Panc1 (cell line): ENCODE data around the gene FSTL1. TPM values are rescaled to one million over a fixed set of nuclear protein-coding genes. Genes with fewer than 3 reads are reported as not detected.

ENCODE experiments used
- ATAC-seq: fragments of 200-7000 bp; cut with Tn5 transposase; 2 replicates; pipeline ENCODE4 v1.9.1; 2020; ENCODE audit warnings: mild to moderate bottlenecking, moderate library complexity
- BruUV-seq: library from RNA; stranded (reverse); fragments of 400-500 nt; replicated peaks from 2 replicates; lab custom pipeline; 2021; lab: Mats Ljungman, UMichigan
- CTCF ChIA-PET: fragments of 300-600 bp; sonication (Branson Sonifier 250); formaldehyde crosslinking; loops from one replicate; lab custom pipeline; 2022; ENCODE audit warnings: antibody characterized with exemption; lab: Charles Lee
- POLR2A ChIA-PET: fragments of 300-600 bp; sonication (Branson Sonifier 250); formaldehyde crosslinking; loops from one replicate; lab custom pipeline; 2022; ENCODE audit warnings: antibody characterized with exemption; lab: Charles Lee
- DNase-seq: peaks from one replicate; pipeline ENCODE4 v3.0.0-alpha.2; 2010; ENCODE audit warnings: low read depth, low spot score
- H3K27ac ChIP-seq: 2 replicates; pipeline ENCODE4 v1.5.1; 2011; ENCODE audit warnings: mild to moderate bottlenecking, low read length, inconsistent platforms
- H3K27me3 ChIP-seq: fragments of 200-500 bp; sonication (Bioruptor generic); 2 replicates; pipeline ENCODE4 v1.6.0; 2014; ENCODE audit warnings: low read length, inconsistent platforms; ENCODE audit not compliant: control insufficient read depth, insufficient read depth
- H3K36me3 ChIP-seq: fragments of 200-500 bp; sonication (Bioruptor generic); 2 replicates; pipeline ENCODE4 v1.5.1; 2014; ENCODE audit warnings: inconsistent platforms, mild to moderate bottlenecking, low read length, moderate library complexity; ENCODE audit not compliant: control insufficient read depth, insufficient read depth
- H3K4me1 ChIP-seq: 2 replicates; pipeline ENCODE4 v1.5.1; 2011; ENCODE audit warnings: inconsistent platforms, mild to moderate bottlenecking, low read length, moderate library complexity; ENCODE audit not compliant: control insufficient read depth, insufficient read depth
- H3K4me3 ChIP-seq, 2 experiments: 2 replicates each; pipeline ENCODE4 v1.5.1; 2011 to 2012; ENCODE audit warnings: low read depth in 2 of 2, low read length in 2 of 2, mild to moderate bottlenecking in 2 of 2, inconsistent platforms in 1 of 2, moderate library complexity in 1 of 2
- H3K9me3 ChIP-seq: fragments of 200-500 bp; sonication (Bioruptor generic); 2 replicates; pipeline ENCODE4 v1.5.1; 2014; ENCODE audit warnings: low read depth, mild to moderate bottlenecking, inconsistent platforms, low read length, moderate library complexity; ENCODE audit not compliant: control insufficient read depth, insufficient read depth
- CTCF ChIP-seq: fragments of 450-650 bp; IDR thresholded peaks from 2 replicates; pipeline ENCODE4 v1.5.1; 2017; ENCODE audit warnings: mild to moderate bottlenecking
- POLR2AphosphoS5 ChIP-seq: IDR thresholded peaks from 2 replicates; pipeline ENCODE4 v1.6.1; 2012; ENCODE audit warnings: mild to moderate bottlenecking, low read depth, low read length, moderate library complexity
- REST ChIP-seq, 2 experiments: IDR thresholded peaks; 2 replicates each; pipeline ENCODE4 v1.6.1; 2011 to 2012; ENCODE audit warnings: low read depth in 2 of 2, control low read depth in 1 of 2, low read length in 1 of 2, mild to moderate bottlenecking in 1 of 2, moderate library complexity in 1 of 2; ENCODE audit not compliant: insufficient read depth in 1 of 2
- SIN3A ChIP-seq: IDR thresholded peaks from 2 replicates; pipeline ENCODE4 v1.6.1; 2012; ENCODE audit warnings: low read depth, mild to moderate bottlenecking, low read length, moderate library complexity, borderline replicate concordance; ENCODE audit not compliant: insufficient read depth
- TCF7L2 ChIP-seq: IDR thresholded peaks from 2 replicates; pipeline ENCODE4 v1.6.1; 2011; ENCODE audit warnings: mild to moderate bottlenecking, low read depth, low read length, inconsistent platforms
- in situ Hi-C: cut with HindIII; loops from 2 replicates; pipeline ENCODE4 v1.10.0; 2016; ENCODE audit warnings: low sequenced_read_pairs, low pct_unique_long_range_greater_than_20kb
- intact Hi-C: fragments of 100-400 bp; cut with micrococcal nuclease; formaldehyde crosslinking; loops from one replicate; pipeline ENCODE4 v1.10.0; 2022; ENCODE audit not compliant: unreplicated experiment
- total RNA-seq: library from RNA; stranded (reverse); gene quantifications from one replicate; pipeline ENCODE4 v1.2.1, GENCODE V29; 2021; ENCODE audit not compliant: unreplicated experiment

Gene FSTL1
- total RNA-seq, 1 experiment from 2014 or later, result 9.2 TPM

- no peak for TF ChIP-seq SIN3A
- TF ChIP-seq CTCF, result no peak
- TF ChIP-seq POLR2AphosphoS5, result no peak
- no peak for TF ChIP-seq REST (IDR thresholded peaks at IDR 0.05; ENCODE audit: insufficient read depth in 1 of 2, low read depth in 2 of 2, low read length in 1 of 2)
- no peak for TF ChIP-seq TCF7L2
- POLR2A ChIA-PET, result no interaction called here
- CTCF ChIA-PET, result interaction anchor here (0.7 kb wide), 1 partner anchor 17 kb away, joined by 3 read pairs; no protein-coding TSS in a partner anchor
Observed at GRCh38 chr3:120425572-120426250, 25.1 kb downstream of the FSTL1 start.

GRCh38 chr3:120424976-120425570 is 25.7 kb downstream of the FSTL1 start:
- Histone ChIP-seq H3K4me1 (no peaks in the 10 kb centered on the region), H3K27ac (no peak overlapping the region), H3K36me3 (no peaks in the 10 kb centered on the region), H3K9me3 (no peaks in the 10 kb centered on the region), H3K27me3 (peaks cover 4% of the 10 kb centered on the region; the same call in 1 of the 2 replicates), H3K4me3 (no peak overlapping the region)
- DNase-seq (no peak), ATAC-seq (no peak)
- intact Hi-C loops (no loop called here), in situ Hi-C loops (no loop called here)
- CTCF ChIA-PET, result interaction anchor here (0.7 kb wide), 1 partner anchor 18 kb away, joined by 3 read pairs; no protein-coding TSS in a partner anchor
- no TSS peak for BruUV-seq
- TF ChIP-seq CTCF, result no peak
- TF ChIP-seq TCF7L2, result no peak
- no peak for TF ChIP-seq SIN3A
- no peak for TF ChIP-seq REST (IDR thresholded peaks at IDR 0.05; ENCODE audit: insufficient read depth in 1 of 2, low read depth in 2 of 2, low read length in 1 of 2)
- no peak for TF ChIP-seq POLR2AphosphoS5
- POLR2A ChIA-PET, result no interaction called here

More at GRCh38 chr3:120425572-120426250, 25.1 kb downstream of the FSTL1 start:
- DNase-seq, result no peak
- H3K4me3 ChIP-seq, result no peak overlapping the region
- no peaks in the 10 kb centered on the region for H3K4me1 ChIP-seq
- H3K36me3 ChIP-seq, result no peaks in the 10 kb centered on the region
- no peak overlapping the region for H3K27ac ChIP-seq
- no peak for ATAC-seq
- H3K27me3 ChIP-seq, result peaks cover 4% of the 10 kb centered on the region; the same call in 1 of the 2 replicates
- H3K9me3 ChIP-seq, result no peaks in the 10 kb centered on the region
- BruUV-seq, result no TSS peak
- intact Hi-C loops (no loop called here), in situ Hi-C loops (no loop called here)
